Loucy (cell line): ENCODE data around the gene TAF3.

ENCODE experiments used
- H2AFZ ChIP-seq: fragments of 200-600 bp; sonication (generic); 2 replicates; pipeline ENCODE4 v1.6.0; 2016; ENCODE audit warnings: antibody characterized with exemption, mild to moderate bottlenecking, low read length, moderate library complexity
- H3F3A ChIP-seq: fragments of 200-600 bp; 2 replicates; pipeline ENCODE4 v1.6.0; 2016; ENCODE audit warnings: antibody characterized with exemption, low read depth, mild to moderate bottlenecking
- H3K27me3 ChIP-seq: fragments of 200-600 bp; sonication (generic); 2 replicates; pipeline ENCODE4 v1.6.1; 2014; ENCODE audit warnings: low read length, mild to moderate bottlenecking; ENCODE audit not compliant: insufficient read depth, poor library complexity, severe bottlenecking
- H3K36me3 ChIP-seq: fragments of 200-600 bp; sonication (generic); 2 replicates; pipeline ENCODE4 v1.6.1; 2016; ENCODE audit warnings: low read length; ENCODE audit not compliant: insufficient read depth
- H3K4me1 ChIP-seq: fragments of 200-600 bp; sonication (generic); 2 replicates; pipeline ENCODE4 v1.5.1; 2014; ENCODE audit warnings: low read length, mild to moderate bottlenecking; ENCODE audit not compliant: insufficient read depth, poor library complexity, severe bottlenecking
- H3K4me2 ChIP-seq: fragments of 200-600 bp; sonication (generic); 2 replicates; pipeline ENCODE4 v1.6.0; 2014; ENCODE audit warnings: antibody characterized with exemption, low read length, low read depth, mild to moderate bottlenecking; ENCODE audit not compliant: poor library complexity, severe bottlenecking
- H3K4me3 ChIP-seq: fragments of 200-600 bp; sonication (generic); 2 replicates; pipeline ENCODE4 v1.5.1; 2014; ENCODE audit warnings: low read length, mild to moderate bottlenecking, mixed read lengths; ENCODE audit not compliant: poor library complexity, severe bottlenecking
- H3K79me2 ChIP-seq: fragments of 200-600 bp; sonication (generic); 2 replicates; pipeline ENCODE4 v1.6.1; 2014; ENCODE audit warnings: low read length; ENCODE audit not compliant: insufficient read depth
- H3K9ac ChIP-seq: fragments of 200-600 bp; sonication (generic); 2 replicates; pipeline ENCODE4 v1.6.0; 2014; ENCODE audit warnings: mild to moderate bottlenecking, low read depth, low read length, moderate library complexity; ENCODE audit not compliant: poor library complexity, severe bottlenecking
- H3K9me2 ChIP-seq: fragments of 200-600 bp; sonication (generic); replicated peaks from 2 replicates; pipeline ENCODE4 v1.6.1; 2016; ENCODE audit warnings: low read depth, low read length, mixed read lengths
- H3K9me3 ChIP-seq: fragments of 200-600 bp; sonication (generic); 2 replicates; pipeline ENCODE4 v1.6.1; 2014; ENCODE audit warnings: mild to moderate bottlenecking, antibody characterized with exemption, low read length, low read depth; ENCODE audit not compliant: insufficient read depth
- H4K20me1 ChIP-seq: fragments of 200-600 bp; sonication (generic); 2 replicates; pipeline ENCODE4 v1.6.0; 2014; ENCODE audit warnings: antibody characterized with exemption, low read length, mild to moderate bottlenecking; ENCODE audit not compliant: insufficient read depth, poor library complexity, severe bottlenecking
- EZH2phosphoT487 ChIP-seq: fragments of 200-600 bp; IDR thresholded peaks from 2 replicates; pipeline ENCODE4 v1.6.1; 2018; ENCODE audit warnings: antibody characterized with exemption, mild to moderate bottlenecking, moderate library complexity, borderline replicate concordance
- TF ChIP-seq, protein P1 (sequence below): fragments of 200-600 bp; sonication (generic); conservative IDR thresholded peaks from 2 replicates; pipeline ENCODE4 v1.5.1; 2014; ENCODE audit warnings: mild to moderate bottlenecking, antibody characterized with exemption, low read length

Gene TAF3

DNA sequence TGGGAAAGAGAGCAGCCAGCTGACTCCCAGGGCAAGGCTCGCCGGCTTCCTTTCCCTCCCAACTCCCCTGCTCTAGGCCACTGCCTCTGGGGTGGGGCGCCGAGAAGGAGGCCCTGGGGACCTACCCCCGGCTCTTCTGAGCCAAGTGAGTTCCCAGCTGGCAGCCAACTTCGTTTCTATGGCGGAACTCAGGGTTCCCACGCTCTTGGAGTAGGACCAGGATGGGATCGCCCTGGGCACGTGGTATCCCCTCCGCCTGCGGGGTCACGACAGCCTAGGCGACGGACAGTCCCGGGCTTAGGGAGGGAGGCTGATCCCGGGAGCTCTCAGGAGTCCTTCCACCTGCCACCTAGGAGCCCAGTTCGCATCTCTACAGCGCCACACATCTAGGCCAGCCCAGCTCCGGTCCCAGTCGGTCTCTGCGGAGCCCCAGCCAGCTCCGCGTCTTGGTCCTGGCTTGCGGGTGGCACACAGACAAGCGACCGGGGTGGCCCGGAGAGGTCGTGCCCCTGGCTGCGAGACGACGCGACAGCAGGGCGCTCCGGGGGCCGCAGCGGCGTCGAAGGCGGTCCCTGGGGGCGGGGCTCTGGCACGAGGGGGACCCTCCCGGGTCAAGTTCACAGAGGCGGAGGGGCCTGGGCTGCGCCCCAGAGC lies 215.6 kb downstream of the TAF3 start:
- Histone ChIP-seq H4K20me1 (no peaks in the 10 kb centered on the region), H3K4me3 (no peak overlapping the region), H3K4me2 (no peak overlapping the region), H3K36me3 (no peaks in the 10 kb centered on the region), H3K9me3 (no peaks in the 10 kb centered on the region), H3F3A (no peaks in the 10 kb centered on the region), H3K27me3 (no peaks in the 10 kb centered on the region), H3K79me2 (no peaks in the 10 kb centered on the region), H3K9ac (no peak overlapping the region), H3K4me1 (no peaks in the 10 kb centered on the region), H3K9me2 (no peaks in the 10 kb centered on the region), H2AFZ (no peak overlapping the region)
- TF ChIP-seq, protein P1, sequence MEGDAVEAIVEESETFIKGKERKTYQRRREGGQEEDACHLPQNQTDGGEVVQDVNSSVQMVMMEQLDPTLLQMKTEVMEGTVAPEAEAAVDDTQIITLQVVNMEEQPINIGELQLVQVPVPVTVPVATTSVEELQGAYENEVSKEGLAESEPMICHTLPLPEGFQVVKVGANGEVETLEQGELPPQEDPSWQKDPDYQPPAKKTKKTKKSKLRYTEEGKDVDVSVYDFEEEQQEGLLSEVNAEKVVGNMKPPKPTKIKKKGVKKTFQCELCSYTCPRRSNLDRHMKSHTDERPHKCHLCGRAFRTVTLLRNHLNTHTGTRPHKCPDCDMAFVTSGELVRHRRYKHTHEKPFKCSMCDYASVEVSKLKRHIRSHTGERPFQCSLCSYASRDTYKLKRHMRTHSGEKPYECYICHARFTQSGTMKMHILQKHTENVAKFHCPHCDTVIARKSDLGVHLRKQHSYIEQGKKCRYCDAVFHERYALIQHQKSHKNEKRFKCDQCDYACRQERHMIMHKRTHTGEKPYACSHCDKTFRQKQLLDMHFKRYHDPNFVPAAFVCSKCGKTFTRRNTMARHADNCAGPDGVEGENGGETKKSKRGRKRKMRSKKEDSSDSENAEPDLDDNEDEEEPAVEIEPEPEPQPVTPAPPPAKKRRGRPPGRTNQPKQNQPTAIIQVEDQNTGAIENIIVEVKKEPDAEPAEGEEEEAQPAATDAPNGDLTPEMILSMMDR, result no peak
- TF ChIP-seq EZH2phosphoT487, result no peak

DNA sequence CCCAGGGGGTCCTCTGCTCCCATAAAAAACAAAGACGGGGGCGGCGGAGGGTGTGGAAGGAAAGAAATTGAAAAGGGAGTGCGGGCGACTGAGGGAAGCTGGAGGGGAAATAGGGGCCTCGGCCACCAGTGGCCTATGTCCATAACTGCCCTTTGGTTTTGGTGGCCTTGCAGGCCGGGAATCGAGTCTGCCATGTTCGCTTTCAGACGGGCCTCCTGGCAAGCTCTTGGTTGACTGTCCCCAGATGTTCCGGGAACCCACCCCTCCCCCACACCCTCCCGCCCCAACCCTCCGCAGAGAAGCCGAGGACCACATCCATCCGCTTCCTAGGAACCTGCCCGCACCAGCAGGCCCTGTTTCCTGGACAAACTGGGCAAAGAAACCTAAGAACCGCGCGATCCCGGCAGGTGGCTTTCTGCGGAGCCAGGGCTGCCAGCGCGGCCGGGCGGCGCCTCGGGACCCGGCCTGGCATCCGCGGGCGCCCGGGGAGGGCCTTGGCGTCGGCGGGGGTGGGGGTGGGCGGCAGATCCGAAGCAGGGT lies 216.2 kb downstream of the TAF3 start:
- no peak overlapping the region for H3K4me2 ChIP-seq
- H3K36me3 ChIP-seq, result no peaks in the 10 kb centered on the region
- no peak overlapping the region for H3K4me3 ChIP-seq
- H2AFZ ChIP-seq, result no peak overlapping the region
- H3F3A ChIP-seq, result no peaks in the 10 kb centered on the region
- no peaks in the 10 kb centered on the region for H3K4me1 ChIP-seq
- no peaks in the 10 kb centered on the region for H3K79me2 ChIP-seq
- no peaks in the 10 kb centered on the region for H3K9me2 ChIP-seq
- no peak overlapping the region for H3K9ac ChIP-seq
- TF ChIP-seq EZH2phosphoT487, result no peak
- TF ChIP-seq, protein P1, result no peak
- H3K27me3 ChIP-seq, result no peaks in the 10 kb centered on the region
- H4K20me1 ChIP-seq, result no peaks in the 10 kb centered on the region
- no peaks in the 10 kb centered on the region for H3K9me3 ChIP-seq

DNA sequence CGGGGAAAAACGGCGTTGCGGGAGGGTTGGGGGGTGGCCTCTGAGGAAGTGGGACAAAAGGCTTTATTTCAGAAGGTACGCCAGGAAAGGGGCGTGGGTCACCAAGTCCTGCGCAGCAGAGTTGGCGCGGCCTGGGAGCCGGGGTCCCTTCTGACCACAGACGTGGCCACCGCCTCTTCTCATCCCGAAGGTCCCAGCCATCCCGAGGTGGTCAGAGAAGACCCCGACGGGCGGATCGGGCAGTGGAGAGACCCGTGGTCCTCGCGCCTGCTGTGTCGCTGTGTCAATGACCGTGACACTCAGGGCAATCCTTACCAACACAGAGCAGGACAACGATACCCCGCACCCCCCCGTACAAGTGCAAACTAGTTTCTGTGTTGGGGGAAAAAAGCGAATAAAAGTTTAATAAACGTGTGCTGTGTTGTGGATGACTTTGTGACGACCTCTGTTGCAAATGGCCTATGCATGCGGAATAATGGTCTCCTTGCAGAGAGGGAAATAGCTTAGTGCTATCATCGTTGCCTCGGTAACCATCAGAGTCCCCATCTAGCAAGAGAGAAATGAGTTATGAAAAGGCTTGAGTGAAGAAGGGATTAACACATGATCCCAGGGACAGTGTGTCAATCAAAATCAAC lies 216.8 kb downstream of the TAF3 start:
- Histone ChIP-seq H3K9me2 (no peaks in the 10 kb centered on the region), H3K36me3 (no peaks in the 10 kb centered on the region), H3K9me3 (no peaks in the 10 kb centered on the region), H2AFZ (no peak overlapping the region), H3K27me3 (no peaks in the 10 kb centered on the region), H3K4me2 (no peak overlapping the region), H4K20me1 (no peaks in the 10 kb centered on the region), H3K9ac (no peak overlapping the region), H3F3A (no peaks in the 10 kb centered on the region), H3K79me2 (no peaks in the 10 kb centered on the region), H3K4me1 (no peaks in the 10 kb centered on the region), H3K4me3 (no peak overlapping the region)
- no peak for TF ChIP-seq EZH2phosphoT487
- TF ChIP-seq, protein P1, result no peak
